ENCODE data around the gene CXCL11. TPM values are rescaled to one million over a fixed set of nuclear protein-coding genes. Genes with fewer than 3 reads are reported as not detected.

CXCL11 gene
- total and polyA plus RNA-seq, 9 of the 15 experiments (the other 6 are each of a cell fraction or from before 2014, with no cell fraction given) = 2.1 to 9.1 (median 4.5) TPM

DNA sequence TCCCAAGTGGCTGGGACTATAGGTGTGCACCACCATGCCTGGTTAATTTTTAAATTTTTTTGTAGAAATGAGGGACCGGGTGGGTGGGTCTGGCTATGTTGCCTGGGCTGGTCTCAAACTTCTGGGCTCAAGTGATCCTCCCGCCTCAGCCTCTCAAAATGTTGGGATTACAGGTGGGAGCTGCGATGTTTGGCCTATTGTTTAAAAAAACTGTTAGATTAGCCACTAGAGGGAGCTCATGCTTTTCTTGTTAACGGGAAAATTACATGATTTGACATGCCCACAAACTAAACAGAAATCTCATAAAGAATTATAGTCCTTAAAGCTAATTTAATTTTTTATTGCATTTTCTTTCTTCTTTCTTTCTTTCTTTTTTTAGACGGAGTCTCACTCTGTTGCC lies 40.1 kb downstream of the CXCL11 start:
- Histone ChIP-seq H3K36me3 (ENCODE audit: control insufficient read depth, insufficient read depth, low read length) (no peaks in the 10 kb centered on the region), H3K4me3 (no peak overlapping the region), H2AFZ (ENCODE audit: low read depth, low read length) (no peak overlapping the region), H3K27ac (ENCODE audit: extremely low read depth, low read depth, low read length) (no peak overlapping the region), H4K20me1 (replicated peaks; ENCODE audit: control insufficient read depth, insufficient read depth, low read length) (no peaks in the 10 kb centered on the region), H3K79me2 (ENCODE audit: control insufficient read depth, insufficient read depth, low read length) (peaks cover 5% of the 10 kb centered on the region), H3K9me1 (ENCODE audit: control insufficient read depth, insufficient read depth, low read length) (no peaks in the 10 kb centered on the region), H3K4me2 (ENCODE audit: insufficient read depth, low read length) (no peak overlapping the region), H3K9me3 (replicated peaks; ENCODE audit: control insufficient read depth, insufficient read depth, low read depth, low read length) (0 out of 2 replicates have a peak, but pooled peaks cover 4% of the 10 kb centered on the region), H3K27me3 (ENCODE audit: control insufficient read depth in 2 of 2, insufficient read depth in 2 of 2, low read length in 2 of 2) (no peaks in the 10 kb centered on the region), H3K9ac (ENCODE audit: insufficient read depth in 1 of 2, low read depth in 2 of 2, low read length in 2 of 2) (no peak overlapping the region), H3K4me1 (replicated peaks in 1 of 2; ENCODE audit: control insufficient read depth in 2 of 2, insufficient read depth in 2 of 2, low read length in 2 of 2) (peaks cover 0 to 3% of the 10 kb centered on the region in 2 experiments; a peak in 2 of 5 replicates)
- POLR2A ChIA-PET = interaction anchor here (1.0 kb wide), 1 partner anchor 13 kb away, joined by 3 read pairs; no protein-coding TSS in a partner anchor
- CTCF ChIA-PET (ENCODE audit: low intra/inter-chr PET ratio) = interaction anchor here (0.6 to 2.0 kb wide), 3 partner anchors 18 to 988 kb away, joined by 3 to 10 read pairs (median 3); no protein-coding TSS in a partner anchor
- ATAC-seq (peak; percentile 53), DNase-seq (ENCODE audit: extremely low read depth in 1 of 4, low spot score in 3 of 4) (peak; percentile 36 to 60 (median 42)), FAIRE-seq (peak; percentile 64)
- in situ Hi-C loops (cut with MboI) (loop anchor here (5.0 kb wide), 1 partner anchor 72 kb away; no protein-coding TSS in a partner anchor), intact Hi-C loops (cut with micrococcal nuclease) (loop anchor here (1.0 to 5.0 kb wide), 4 partner anchors 72 to 502 kb away; no protein-coding TSS in a partner anchor)
- no TSS peak for BruUV-seq (replicated peaks)
- WGBS (ENCODE audit: insufficient coverage, low coverage, missing lambda C conversion rate) = 2% methylated on average over 5 of the region's 5 CpGs
- TF ChIP-seq ZNF76 (CRISPR knock-in tag; IDR thresholded peaks at IDR 0.05; ENCODE audit: borderline replicate concordance) (no peak), ZBED1 (IDR thresholded peaks at IDR 0.05) (no peak), ZNF384 (IDR thresholded peaks at IDR 0.05; ENCODE audit: low read depth, low read length) (peak; percentile 45; the same call in 1 of the 2 replicates), POLR3A (IDR thresholded peaks at IDR 0.05; ENCODE audit: borderline replicate concordance, extremely low read depth, insufficient read depth, insufficient read length) (no peak), DEAF1 (CRISPR knock-in tag; IDR thresholded peaks at IDR 0.05) (peak; percentile 69), SMARCA5 (IDR thresholded peaks at IDR 0.05) (no peak), ZNF232 (CRISPR knock-in tag; IDR thresholded peaks at IDR 0.05) (no peak), SMC3 (conservative IDR thresholded peaks at IDR 0.05; ENCODE audit: insufficient read depth, low read depth, low read length) (peak; percentile 58), CBX3 (IDR thresholded peaks at IDR 0.05; ENCODE audit: borderline replicate concordance in 1 of 2, low read length in 2 of 2) (no peak), HINFP (tag; conservative IDR thresholded peaks at IDR 0.05; ENCODE audit: low read depth) (no peak), HMBOX1 (IDR thresholded peaks at IDR 0.05) (no peak), MAZ (CRISPR knock-in tag; conservative IDR thresholded peaks at IDR 0.05 in 1 of 2, IDR thresholded peaks at IDR 0.05 in 1 of 2) (0 out of 4 replicates have a peak, but pooled peaks of 1 of the 2 experiments have one; percentile 17), XRCC3 (IDR thresholded peaks at IDR 0.05) (no peak), HMGXB4 (CRISPR knock-in tag; IDR thresholded peaks at IDR 0.05) (no peak), FOXJ2 (tag; IDR thresholded peaks at IDR 0.05) (no peak)
- TF ChIP-seq, protein P1, sequence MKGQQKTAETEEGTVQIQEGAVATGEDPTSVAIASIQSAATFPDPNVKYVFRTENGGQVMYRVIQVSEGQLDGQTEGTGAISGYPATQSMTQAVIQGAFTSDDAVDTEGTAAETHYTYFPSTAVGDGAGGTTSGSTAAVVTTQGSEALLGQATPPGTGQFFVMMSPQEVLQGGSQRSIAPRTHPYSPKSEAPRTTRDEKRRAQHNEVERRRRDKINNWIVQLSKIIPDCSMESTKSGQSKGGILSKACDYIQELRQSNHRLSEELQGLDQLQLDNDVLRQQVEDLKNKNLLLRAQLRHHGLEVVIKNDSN (CRISPR knock-in tag; IDR thresholded peaks at IDR 0.05) = no peak
